GM12891 (cell line): ENCODE data around the gene CALCB.

Source experiments
- POLR2A ChIP-seq: IDR thresholded peaks from 2 replicates; pipeline ENCODE4 v1.6.1; 2011; ENCODE audit warnings: low read depth, low read length, control low read depth
- POLR2AphosphoS5 ChIP-seq: IDR thresholded peaks from 2 replicates; pipeline ENCODE4 v1.6.1; 2011; ENCODE audit warnings: low read depth, low read length, control low read depth
- POU2F2 ChIP-seq: IDR thresholded peaks from 2 replicates; pipeline ENCODE4 v1.6.1; 2011; ENCODE audit warnings: low read depth, mild to moderate bottlenecking, control low read depth, low read length, moderate library complexity
- SPI1 ChIP-seq: IDR thresholded peaks from 2 replicates; pipeline ENCODE4 v1.6.1; 2011; ENCODE audit warnings: low read depth, low read length, control low read depth
- TAF1 ChIP-seq: IDR thresholded peaks from 2 replicates; pipeline ENCODE4 v1.6.1; 2011; ENCODE audit warnings: low read depth, low read length, control low read depth

DNA sequence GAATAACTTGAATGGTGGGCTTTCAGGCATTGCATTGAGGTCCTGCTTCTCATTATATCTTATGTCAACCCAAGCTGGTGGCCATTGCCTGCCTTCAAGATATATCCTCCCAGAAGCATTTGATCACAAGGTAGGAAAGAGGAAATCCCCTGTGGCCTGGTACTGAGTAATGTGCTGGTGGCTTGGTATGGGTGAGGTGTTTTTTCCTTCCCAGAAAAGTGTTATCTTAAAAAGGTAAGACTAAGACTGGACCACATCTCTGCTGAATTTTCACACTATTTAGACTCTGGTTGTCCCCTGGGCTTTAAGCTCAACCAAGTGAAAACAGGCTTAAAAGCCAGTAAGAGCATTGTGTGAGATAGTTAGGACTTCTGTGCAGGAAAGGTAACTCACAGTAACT lies 45.0 kb downstream of the CALCB start:
- no peak for TF ChIP-seq SPI1
- no peak for TF ChIP-seq POLR2A
- TF ChIP-seq POLR2AphosphoS5 = no peak
- no peak for TF ChIP-seq TAF1
- TF ChIP-seq POU2F2 = no peak
